ENCODE measurements around the gene ACAA1. TPM values are rescaled to one million over a fixed set of nuclear protein-coding genes. Genes with fewer than 3 reads are reported as not detected.

ACAA1 gene
- total RNA-seq, 2 experiments from 2014 or later: 52.2 to 64.6 TPM

- no peaks in the 10 kb centered on the region for H3K4me1 Mint-ChIP-seq
- ChIA-PET CTCF (interaction anchor here (0.6 to 1.6 kb wide), 13 partner anchors 16 to 373 kb away, joined by 3 to 5 read pairs (median 3); no protein-coding TSS in a partner anchor), POLR2A (no interaction called here)
- H3K4me3 Mint-ChIP-seq: no peak overlapping the region
- no peaks in the 10 kb centered on the region for H3K27me3 Mint-ChIP-seq
- H3K27ac Mint-ChIP-seq: no peak overlapping the region
- intact Hi-C loops (cut with DNase I, micrococcal nuclease): loop anchor here (1.0 to 5.0 kb wide), 3 partner anchors 180 to 362 kb away; partner anchors contain the start of gene XYLB (in 1 of the 2)
- ATAC-seq (no peak), DNase-seq (no peak)
- H3K36me3 Mint-ChIP-seq (ENCODE audit: low read depth): peaks cover 14% of the 10 kb centered on the region
- no peaks in the 10 kb centered on the region for H3K9me3 Mint-ChIP-seq (ENCODE audit: low read depth)
Observed at GRCh38 chr3:38118421-38119247, 18.3 kb downstream of the ACAA1 start.

DNA sequence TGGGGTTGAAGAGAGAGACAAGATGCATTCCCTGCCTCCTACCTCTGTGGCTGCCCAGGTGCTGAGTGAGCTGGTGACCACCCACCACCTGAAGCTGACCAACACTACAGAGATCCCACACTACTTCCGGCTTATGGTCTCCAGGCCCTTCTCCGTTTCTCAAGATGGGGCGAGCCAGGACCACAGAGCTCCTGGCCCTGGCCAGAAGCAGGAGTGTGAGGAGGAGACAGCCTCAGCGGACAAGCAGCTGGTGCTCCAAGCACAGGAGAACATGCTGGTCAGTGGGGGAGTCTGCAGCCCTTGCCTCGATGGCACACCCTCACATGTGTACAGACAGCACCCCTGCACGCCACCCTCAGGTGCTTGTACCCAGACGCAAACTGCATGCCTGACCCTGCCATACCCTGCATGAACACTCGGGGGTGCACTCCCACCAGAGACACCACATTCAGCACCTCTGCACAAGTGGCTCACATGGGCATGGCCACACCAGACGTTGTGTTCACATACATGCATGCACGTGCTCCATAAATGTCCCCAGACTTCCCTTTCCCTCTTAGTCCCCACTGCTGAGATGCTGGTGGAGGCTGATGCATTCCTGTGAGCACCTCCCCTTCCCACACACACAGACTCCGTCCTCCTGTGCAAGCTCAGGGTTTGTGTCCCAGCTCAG is 19.0 kb downstream of the ACAA1 start:
- ATAC-seq: peak; percentile 91
- no peaks in the 10 kb centered on the region for H3K27me3 Mint-ChIP-seq
- CTCF ChIA-PET: interaction anchor here (0.5 to 1.7 kb wide), 19 partner anchors 15 to 374 kb away, joined by 3 to 6 read pairs (median 4); no protein-coding TSS in a partner anchor
- DNase-seq: peak; percentile 86
- H3K27ac Mint-ChIP-seq: no peak overlapping the region
- H3K36me3 Mint-ChIP-seq (ENCODE audit: low read depth): peaks cover 10% of the 10 kb centered on the region
- intact Hi-C loops (cut with DNase I, micrococcal nuclease): loop anchor here (1.0 to 5.0 kb wide), 3 partner anchors 180 to 362 kb away; partner anchors contain the start of gene XYLB (in 1 of the 2)
- H3K4me1 Mint-ChIP-seq: no peaks in the 10 kb centered on the region
- H3K9me3 Mint-ChIP-seq (ENCODE audit: low read depth): no peaks in the 10 kb centered on the region
- POLR2A ChIA-PET: no interaction called here
- H3K4me3 Mint-ChIP-seq: no peak overlapping the region

- ChIA-PET CTCF (interaction anchor here (0.5 to 1.7 kb wide), 13 partner anchors 11 to 404 kb away, joined by 3 to 6 read pairs (median 4); no protein-coding TSS in a partner anchor), POLR2A (no interaction called here)
- Mint-ChIP-seq H3K4me1 (no peaks in the 10 kb centered on the region), H3K27me3 (no peaks in the 10 kb centered on the region), H3K4me3 (no peak overlapping the region), H3K9me3 (ENCODE audit: low read depth) (no peaks in the 10 kb centered on the region), H3K36me3 (ENCODE audit: low read depth) (peaks cover 5% of the 10 kb centered on the region), H3K27ac (no peak overlapping the region)
- intact Hi-C loops (cut with DNase I, micrococcal nuclease): loop anchor here in 1 of 2 experiments (5.0 kb wide), 1 partner anchor 230 kb away; the partner anchor contains the start of gene XYLB
- DNase-seq: no peak
- peak; percentile 1 for ATAC-seq
Observed at GRCh38 chr3:38117163-38117716, 19.7 kb downstream of the ACAA1 start.

DNA sequence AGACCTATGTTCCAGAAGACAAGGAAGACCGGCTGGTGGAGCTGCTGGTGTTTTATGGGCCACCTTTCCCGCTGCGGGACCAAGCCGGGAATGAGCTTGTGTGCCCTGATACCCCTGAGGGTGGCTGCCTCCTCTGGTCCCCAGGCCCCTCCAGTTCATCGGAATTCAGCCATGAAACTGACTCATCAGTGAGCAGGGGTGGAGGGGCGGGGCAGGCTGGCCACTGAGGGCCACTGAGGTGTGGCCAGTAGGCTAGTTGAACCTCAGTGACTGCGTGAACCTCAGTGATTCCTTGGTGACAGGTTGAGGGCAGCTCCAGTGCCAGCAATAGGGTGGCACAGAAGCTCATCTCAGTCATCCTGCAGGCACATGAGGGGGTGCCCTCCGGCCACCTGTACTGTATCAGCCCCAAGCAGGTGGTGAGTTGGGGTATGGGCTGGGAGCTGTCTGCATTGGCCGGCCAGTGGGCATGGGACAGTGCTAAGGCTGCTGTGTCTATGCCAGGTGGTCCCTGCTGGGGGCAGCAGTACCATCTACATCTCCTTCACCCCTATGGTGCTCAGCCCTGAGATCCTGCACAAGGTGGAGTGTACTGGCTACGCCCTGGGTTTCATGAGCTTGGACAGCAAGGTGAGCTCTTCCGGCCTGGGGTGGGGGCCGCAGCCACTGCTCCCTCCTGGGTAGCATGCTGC is 20.3 kb downstream of the ACAA1 start:
- DNase-seq: no peak
- H3K27me3 Mint-ChIP-seq: no peaks in the 10 kb centered on the region
- H3K4me1 Mint-ChIP-seq: no peaks in the 10 kb centered on the region
- H3K9me3 Mint-ChIP-seq (ENCODE audit: low read depth): no peaks in the 10 kb centered on the region
- ChIA-PET CTCF (interaction anchor here (0.6 to 1.7 kb wide), 9 partner anchors 11 to 405 kb away, joined by 3 to 6 read pairs (median 3); partner anchors contain the start of gene ACAA1), POLR2A (no interaction called here)
- ATAC-seq: no peak
- no peak overlapping the region for H3K4me3 Mint-ChIP-seq
- H3K27ac Mint-ChIP-seq: no peak overlapping the region
- peaks cover 5% of the 10 kb centered on the region for H3K36me3 Mint-ChIP-seq (ENCODE audit: low read depth)
- intact Hi-C loops (cut with DNase I, micrococcal nuclease): loop anchor here in 1 of 2 experiments (5.0 kb wide), 1 partner anchor 231 kb away; the partner anchor contains the start of gene XYLB

DNA sequence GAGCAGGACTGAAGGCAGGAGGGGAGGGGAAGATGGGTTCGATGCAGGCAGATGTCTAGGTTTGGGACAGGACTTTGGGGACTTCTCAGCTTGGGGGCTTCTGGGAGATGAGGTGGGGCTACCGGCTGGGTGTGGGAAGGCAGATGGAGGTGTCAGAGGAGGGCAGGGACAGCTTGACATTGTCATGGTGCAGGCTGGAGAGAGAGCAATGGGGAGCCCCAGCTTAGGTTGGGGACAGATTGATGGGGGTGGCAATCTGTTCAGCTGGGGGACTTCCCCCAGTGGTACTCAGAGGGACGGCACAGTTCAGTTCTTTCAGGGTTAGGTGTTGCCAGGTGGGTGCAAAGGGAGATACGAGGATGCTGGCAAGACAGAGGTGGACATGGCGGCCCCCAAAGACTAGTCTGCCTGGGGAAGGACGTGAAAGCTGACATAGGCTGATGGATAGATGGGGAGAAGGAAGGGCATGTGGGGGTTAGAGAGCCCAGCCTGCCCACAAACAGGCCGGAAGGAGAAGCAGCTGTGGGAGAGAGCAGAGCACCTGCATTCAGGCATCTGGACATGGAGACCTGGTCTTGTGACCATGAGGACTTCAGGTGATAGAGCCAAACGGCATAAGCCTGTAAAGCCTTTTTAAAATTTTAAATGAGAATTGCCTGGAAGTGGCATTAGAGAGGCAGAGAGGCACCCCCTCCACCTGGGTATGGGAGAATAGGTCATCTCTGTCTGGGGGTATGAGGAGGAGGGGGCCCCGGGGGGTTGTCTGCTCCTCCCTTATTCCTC is 21.1 kb downstream of the ACAA1 start:
- Mint-ChIP-seq H3K27ac (no peak overlapping the region), H3K27me3 (no peaks in the 10 kb centered on the region), H3K4me1 (no peaks in the 10 kb centered on the region), H3K9me3 (ENCODE audit: low read depth) (no peaks in the 10 kb centered on the region), H3K4me3 (no peak overlapping the region), H3K36me3 (ENCODE audit: low read depth) (peaks cover 3% of the 10 kb centered on the region)
- no peak for DNase-seq
- intact Hi-C loops (cut with DNase I, micrococcal nuclease): loop anchor here in 1 of 2 experiments (5.0 kb wide), 1 partner anchor 231 kb away; the partner anchor contains the start of gene XYLB
- ChIA-PET POLR2A (no interaction called here), CTCF (interaction anchor here (0.6 to 1.7 kb wide), 3 partner anchors 22 to 181 kb away, joined by 3 to 4 read pairs (median 3); no protein-coding TSS in a partner anchor)
- ATAC-seq: no peak

GRCh38 chr3:38114875-38115644 is 21.9 kb downstream of the ACAA1 start:
- ATAC-seq: no peak
- POLR2A ChIA-PET: no interaction called here
- DNase-seq: no peak
- intact Hi-C loops (cut with DNase I, micrococcal nuclease): loop anchor here in 1 of 2 experiments (5.0 kb wide), 1 partner anchor 232 kb away; the partner anchor contains the start of gene XYLB
- no peak overlapping the region for H3K27ac Mint-ChIP-seq
- H3K27me3 Mint-ChIP-seq: no peaks in the 10 kb centered on the region
- H3K4me3 Mint-ChIP-seq: no peak overlapping the region
- CTCF ChIA-PET: interaction anchor here (0.7 kb wide), 1 partner anchor 21 kb away, joined by 3 read pairs; no protein-coding TSS in a partner anchor
- H3K9me3 Mint-ChIP-seq (ENCODE audit: low read depth): no peaks in the 10 kb centered on the region
- H3K36me3 Mint-ChIP-seq (ENCODE audit: low read depth): no peaks in the 10 kb centered on the region
- H3K4me1 Mint-ChIP-seq: no peaks in the 10 kb centered on the region

GRCh38 chr3:38114052-38114874 is 22.7 kb downstream of the ACAA1 start:
- ATAC-seq: no peak
- ChIA-PET CTCF (no interaction called here), POLR2A (interaction anchor here (0.6 kb wide), 1 partner anchor 27 kb away, joined by 3 read pairs; no protein-coding TSS in a partner anchor)
- no peak for DNase-seq
- Mint-ChIP-seq H3K4me1 (no peaks in the 10 kb centered on the region), H3K9me3 (ENCODE audit: low read depth) (no peaks in the 10 kb centered on the region), H3K27ac (no peak overlapping the region), H3K4me3 (no peak overlapping the region), H3K36me3 (ENCODE audit: low read depth) (no peaks in the 10 kb centered on the region), H3K27me3 (no peaks in the 10 kb centered on the region)
- intact Hi-C loops (cut with DNase I, micrococcal nuclease): no loop called here

DNA sequence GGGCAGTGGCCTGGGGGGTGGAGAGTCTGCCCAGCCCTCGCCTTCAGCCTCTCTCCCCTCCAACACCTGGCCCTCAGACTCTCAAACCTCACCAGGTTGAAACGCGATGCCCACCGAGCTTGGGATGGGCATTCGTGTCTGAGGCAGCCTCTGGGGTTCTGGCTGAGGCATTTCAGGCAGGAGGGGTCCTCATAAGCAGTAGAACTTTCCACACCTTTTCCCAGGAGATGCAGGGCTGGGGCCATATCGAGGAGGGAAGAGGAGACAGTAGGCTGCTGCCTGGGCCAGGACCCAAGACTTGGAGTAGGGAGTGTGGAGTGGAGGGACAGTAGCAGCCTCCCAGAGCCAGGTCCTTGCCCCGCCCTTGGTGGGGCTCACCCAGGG is 24.6 kb downstream of the ACAA1 start:
- no peaks in the 10 kb centered on the region for H3K36me3 Mint-ChIP-seq (ENCODE audit: low read depth)

DNA sequence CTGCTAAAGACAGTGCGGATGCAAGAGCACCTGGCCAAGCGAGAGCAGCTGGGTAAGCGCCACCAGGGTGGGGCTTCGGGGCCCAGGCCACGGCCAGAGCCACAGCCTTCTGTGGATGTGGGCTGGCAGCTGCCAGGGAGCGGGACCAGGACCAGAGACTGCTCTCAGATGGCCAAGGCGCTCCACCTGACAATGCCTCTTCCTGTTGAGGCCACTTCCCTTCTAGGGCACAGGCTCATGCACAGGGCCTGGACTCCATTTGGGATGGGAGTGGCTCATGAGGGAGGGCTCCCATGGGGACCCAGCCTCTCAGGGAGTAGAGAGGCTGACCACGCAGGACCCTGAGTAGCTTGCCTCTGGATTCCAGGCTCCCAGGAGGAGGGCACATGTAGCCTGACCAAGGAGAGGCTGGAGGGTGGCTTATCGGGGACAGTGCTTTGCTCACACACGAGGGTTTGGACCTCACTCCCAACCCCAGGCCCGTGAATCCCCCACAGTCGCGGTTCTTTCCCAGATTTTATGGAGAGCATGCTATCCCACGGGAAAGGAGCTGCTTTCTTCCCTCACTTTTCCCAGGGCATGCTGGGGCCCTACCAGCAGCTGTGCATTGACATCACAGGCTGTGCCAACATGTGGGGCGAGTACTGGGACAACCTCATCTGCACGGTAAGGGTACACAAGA is 25.1 kb downstream of the ACAA1 start:
- no peaks in the 10 kb centered on the region for H3K4me1 Mint-ChIP-seq
- H3K27me3 Mint-ChIP-seq: no peaks in the 10 kb centered on the region
- intact Hi-C loops (cut with DNase I, micrococcal nuclease): no loop called here

More for the DNA sequence above, 24.6 kb downstream of the ACAA1 start:
- ATAC-seq (no peak), DNase-seq (no peak)
- H3K4me1 Mint-ChIP-seq: no peaks in the 10 kb centered on the region
- H3K27ac Mint-ChIP-seq: no peak overlapping the region
- no peaks in the 10 kb centered on the region for H3K9me3 Mint-ChIP-seq (ENCODE audit: low read depth)
- intact Hi-C loops (cut with DNase I, micrococcal nuclease): no loop called here
- ChIA-PET POLR2A (interaction anchor here (0.6 kb wide), 1 partner anchor 10 kb away, joined by 4 read pairs; no protein-coding TSS in a partner anchor), CTCF (no interaction called here)
- no peaks in the 10 kb centered on the region for H3K27me3 Mint-ChIP-seq
- no peak overlapping the region for H3K4me3 Mint-ChIP-seq

More for the DNA sequence above, 25.1 kb downstream of the ACAA1 start:
- Mint-ChIP-seq H3K4me3 (no peak overlapping the region), H3K27ac (no peak overlapping the region), H3K9me3 (ENCODE audit: low read depth) (no peaks in the 10 kb centered on the region), H3K36me3 (ENCODE audit: low read depth) (no peaks in the 10 kb centered on the region)
- no peak for DNase-seq
- ChIA-PET POLR2A (interaction anchor here (0.6 kb wide), 1 partner anchor 9 kb away, joined by 4 read pairs; no protein-coding TSS in a partner anchor), CTCF (no interaction called here)
- no peak for ATAC-seq

All from activated CD4-positive, alpha-beta T cell treated with anti-CD3 and anti-CD28 coated beads for 36 hours (primary cell).